Measurements from ENCODE around the gene TMC6.

DNA sequence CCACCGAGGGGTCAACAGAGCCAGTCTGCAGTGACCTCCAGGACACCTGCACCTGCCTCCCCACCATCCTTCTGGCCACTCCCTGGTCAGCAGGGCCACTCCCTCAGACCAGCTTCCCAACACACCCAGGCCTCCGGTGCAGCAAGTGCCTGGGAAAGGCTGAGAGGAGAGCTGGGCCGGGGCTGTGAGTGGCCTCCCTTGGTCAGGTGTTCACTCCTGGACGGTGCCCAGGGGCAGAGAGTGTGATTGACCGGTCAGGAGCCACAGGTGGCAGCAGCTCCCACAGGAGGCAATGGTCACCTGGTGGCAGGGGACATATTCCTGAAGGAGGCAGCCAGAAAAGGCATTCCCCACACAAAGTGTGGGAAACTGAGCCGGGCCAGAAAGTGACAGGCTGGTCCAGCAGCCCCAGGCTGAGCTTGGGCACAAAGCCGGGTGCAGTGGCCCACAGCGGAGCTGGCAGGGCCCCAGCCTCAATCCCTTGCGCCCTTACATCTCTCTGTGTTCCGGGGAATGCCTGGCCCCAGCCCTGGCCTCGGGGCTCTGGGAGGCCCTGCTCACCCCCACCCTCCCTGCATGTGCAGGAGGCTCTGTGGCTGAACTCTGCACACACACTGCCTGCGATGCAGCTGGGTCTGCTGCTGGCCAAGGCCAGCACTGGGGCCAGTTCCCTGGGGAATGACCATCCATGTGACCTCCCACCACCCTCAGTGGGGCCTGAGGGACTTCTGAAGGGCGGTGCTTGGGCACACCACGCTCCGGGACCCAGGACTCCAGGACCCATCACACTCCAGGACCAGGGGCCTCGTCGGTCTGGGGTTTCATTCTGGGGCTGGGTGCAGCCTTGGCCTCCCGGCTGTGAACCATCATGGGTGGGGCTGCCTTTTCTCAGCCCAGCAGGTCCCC is 16.4 kb upstream of the TMC6 start:
- TF ChIP-seq, protein P1, sequence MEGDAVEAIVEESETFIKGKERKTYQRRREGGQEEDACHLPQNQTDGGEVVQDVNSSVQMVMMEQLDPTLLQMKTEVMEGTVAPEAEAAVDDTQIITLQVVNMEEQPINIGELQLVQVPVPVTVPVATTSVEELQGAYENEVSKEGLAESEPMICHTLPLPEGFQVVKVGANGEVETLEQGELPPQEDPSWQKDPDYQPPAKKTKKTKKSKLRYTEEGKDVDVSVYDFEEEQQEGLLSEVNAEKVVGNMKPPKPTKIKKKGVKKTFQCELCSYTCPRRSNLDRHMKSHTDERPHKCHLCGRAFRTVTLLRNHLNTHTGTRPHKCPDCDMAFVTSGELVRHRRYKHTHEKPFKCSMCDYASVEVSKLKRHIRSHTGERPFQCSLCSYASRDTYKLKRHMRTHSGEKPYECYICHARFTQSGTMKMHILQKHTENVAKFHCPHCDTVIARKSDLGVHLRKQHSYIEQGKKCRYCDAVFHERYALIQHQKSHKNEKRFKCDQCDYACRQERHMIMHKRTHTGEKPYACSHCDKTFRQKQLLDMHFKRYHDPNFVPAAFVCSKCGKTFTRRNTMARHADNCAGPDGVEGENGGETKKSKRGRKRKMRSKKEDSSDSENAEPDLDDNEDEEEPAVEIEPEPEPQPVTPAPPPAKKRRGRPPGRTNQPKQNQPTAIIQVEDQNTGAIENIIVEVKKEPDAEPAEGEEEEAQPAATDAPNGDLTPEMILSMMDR (IDR thresholded peaks at IDR 0.05; ENCODE audit: borderline replicate concordance, extremely low read depth, low read length, poor library complexity, severe bottlenecking) = no peak
- TF ChIP-seq EZH2 (IDR thresholded peaks at IDR 0.05; ENCODE audit: borderline replicate concordance, low read depth, low read length, severe bottlenecking) = no peak

All from DND-41 (cell line).